Stimulated activated CD8-positive, alpha-beta memory T cell treated with anti-CD3 and anti-CD28 coated beads, Interleukin-12 subunit alpha, Interleukin-12 subunit beta, amount 100 ng/mL, for 24 hours (primary cell): Measurements from ENCODE around the gene CISD1.

Source experiments
- DNase-seq: peaks from one replicate; pipeline ENCODE4 v3.0.0-alpha.2; 2020; ENCODE audit errors: extremely low read depth

Gene CISD1

GRCh38 chr10:58265249-58265648 is 3.7 kb upstream of the CISD1 start:
- DNase-seq: no peak

DNA sequence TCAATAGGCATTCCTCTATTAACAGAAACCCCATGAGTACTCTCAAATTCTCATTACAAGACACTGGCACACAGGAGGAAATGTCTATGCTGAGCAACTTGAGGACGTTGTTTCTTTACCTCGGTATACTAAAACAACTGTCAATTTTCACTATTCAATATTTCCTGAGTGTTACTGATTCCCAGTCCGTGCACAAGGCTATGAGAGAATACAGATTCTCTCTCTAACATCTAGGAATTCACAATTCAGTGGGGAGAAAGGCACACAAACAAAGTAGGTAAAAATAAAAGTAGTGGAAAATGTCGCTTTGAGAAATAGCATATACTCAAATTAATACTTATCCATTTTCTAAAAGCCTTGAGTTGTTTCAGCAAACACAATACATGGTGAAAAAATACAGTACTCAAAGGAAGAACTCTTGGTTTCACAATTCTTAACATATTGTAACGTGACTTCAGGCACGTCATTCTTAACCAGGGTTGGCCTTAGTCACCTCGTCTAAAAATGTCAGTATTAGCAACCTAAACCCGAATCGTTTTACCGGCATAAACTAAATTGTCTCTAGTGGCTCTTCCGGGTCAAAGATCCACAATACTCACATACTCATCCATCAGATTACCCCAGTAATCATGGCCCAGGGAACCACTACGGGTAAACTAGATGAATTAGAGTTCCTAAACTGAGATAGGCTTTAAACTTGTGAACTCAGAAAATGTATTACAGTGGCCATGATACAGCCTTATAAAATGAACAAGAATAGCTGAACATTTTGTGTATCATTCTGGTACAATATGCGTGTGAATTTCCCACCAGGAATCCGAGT is 2.7 kb upstream of the CISD1 start:
- no peak for DNase-seq

DNA sequence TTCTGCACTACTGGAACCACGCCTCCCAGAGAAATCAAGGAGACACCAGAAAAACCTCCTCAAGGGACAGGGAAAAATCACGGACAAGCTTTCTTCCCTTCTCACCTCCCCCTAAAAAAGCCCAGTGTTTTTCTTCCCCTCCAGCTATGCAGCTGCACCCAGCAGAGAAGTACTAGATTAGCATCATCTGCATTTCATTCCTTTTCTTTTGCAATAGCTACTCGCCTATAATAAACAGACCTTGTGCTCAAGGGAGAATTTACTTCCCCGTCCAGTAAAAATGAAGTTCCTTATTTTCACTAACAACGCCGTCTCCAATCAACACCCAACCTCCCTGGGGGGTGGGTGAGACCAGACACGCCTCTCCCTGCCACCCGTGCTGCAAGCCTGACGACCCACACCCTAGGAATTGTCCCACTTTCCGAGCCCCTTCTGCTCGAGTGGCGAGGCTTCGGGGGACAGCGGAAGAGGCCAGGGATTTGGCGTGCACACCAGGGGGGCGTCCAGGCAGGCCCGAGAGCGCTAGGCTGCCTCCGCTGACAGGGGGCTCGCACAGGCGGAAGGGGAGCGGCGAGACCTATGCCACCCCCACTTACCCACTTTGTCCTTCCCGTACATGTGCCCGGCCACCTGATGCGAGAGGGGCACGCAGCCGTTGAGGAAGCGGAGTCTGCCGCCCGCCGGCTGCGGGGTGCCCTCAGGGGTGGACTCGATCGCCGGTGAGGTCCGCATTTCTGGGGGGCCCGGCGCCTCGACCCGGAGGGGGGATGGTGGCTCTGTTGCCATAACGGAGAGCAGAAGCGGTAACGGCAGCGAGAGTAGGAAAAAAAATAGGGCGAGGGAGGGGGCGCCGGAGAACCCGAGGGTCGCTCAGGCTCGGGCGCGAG is 1.9 kb upstream of the CISD1 start:
- no peak for DNase-seq

DNA sequence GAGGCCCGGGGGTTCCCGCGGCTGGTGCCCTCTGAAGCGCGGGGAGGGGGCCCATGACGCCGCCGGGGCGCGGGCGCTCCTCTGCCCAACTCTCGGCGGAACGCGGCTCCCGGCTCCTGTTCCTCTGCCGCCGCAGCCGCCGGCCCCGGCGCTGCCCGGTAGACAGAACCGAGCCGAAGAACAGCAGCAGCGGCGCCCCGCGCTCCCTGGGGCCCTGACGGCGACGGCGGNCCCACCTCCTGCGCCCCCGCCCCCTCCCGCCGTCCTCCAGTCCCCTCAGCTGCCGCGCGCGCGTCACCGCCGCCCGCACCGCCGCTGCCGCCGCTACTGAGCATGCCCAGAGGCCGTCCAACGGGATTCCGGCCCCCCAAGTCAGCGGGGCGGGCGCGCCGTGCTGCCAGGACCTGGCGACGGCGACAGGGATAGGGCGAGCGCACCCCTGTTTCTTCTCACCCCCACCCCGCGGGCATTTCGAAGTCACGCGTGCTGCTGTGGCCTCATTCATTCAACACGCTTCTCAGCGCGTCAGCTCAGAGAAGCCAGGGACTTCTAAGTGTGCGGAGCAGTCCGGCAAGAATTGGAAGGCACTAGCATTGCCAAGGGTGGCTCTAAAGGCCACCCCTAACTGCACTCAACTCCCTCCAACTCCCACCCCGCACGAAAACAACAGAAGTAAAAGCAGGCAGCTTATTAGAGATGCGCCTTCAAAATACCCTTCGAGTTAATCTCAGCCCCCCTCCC is 1.1 kb upstream of the CISD1 start, which contains the start of gene IPMK:
TSS of gene IPMK (minus strand) at position 182 of the 741 bp plus-strand sequence. CDS start 283 bp downstream, outside the sequence.
- DNase-seq: peak; percentile 90

DNA sequence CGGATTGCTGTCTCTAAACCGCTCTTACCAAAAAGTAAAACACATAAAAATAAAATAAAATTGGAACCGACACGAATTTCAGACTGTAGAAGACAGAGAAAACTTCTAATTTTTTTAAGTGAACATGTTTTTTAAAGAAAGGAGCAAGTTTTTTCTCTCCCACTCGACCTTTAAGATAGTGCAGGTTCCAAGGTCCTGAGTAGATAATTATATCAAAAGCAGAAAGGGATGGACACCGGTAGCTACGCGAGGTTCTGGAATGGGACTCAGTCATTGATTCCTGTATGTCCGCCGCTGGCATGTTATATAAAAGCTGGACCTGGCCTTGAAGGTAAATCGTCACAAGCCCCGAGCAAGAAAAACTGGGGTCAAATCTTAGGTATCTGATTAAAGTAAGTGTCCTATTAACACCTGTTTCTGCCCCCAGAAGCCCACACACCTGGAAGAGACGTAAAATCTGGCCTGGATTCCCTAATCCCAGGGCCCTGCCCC is 462 bp upstream of the CISD1 start:
- DNase-seq: no peak

DNA sequence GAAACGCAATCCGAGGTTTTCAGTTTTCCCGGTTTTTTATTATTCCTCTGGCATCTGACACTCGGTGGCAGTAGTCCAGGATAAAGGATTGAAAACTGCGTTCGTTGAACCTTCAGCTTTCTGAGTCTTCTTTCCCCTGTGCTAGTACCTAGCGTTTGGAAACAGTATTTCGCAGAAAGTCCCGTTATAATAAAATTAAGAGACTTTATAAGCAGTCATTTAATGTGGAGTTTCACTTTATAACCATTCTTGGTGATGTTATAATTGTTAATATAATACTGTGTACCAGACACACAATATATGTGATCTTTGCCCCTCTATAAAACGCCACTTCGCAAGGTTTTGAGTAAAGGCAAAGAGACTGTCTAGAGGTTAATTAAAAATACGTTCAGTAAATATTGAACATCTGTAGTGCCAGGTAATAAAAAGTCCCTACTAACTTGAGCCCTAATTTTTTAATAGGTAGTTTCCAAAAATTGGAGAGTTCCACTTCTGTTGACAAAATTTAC is 874 bp downstream of the CISD1 start:
- no peak for DNase-seq

DNA sequence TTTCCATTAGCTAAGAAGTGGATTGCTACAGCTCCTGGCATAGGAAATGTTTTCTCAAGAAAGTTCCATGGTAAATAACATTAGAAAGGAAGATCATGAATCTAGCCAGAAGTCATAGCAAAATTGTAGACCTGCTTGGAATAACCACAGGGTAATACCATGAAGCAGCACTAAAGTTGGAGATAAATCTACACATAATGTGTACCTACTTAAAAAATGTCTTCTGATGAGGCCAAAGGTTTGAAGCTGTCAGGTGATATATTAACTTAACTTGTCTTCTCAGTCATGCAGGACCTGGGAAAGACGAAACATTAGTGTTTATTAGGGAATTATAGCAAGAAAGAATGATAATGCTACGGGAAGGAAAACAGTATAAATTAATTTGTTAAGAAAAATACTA is 6.3 kb downstream of the CISD1 start:
- no peak for DNase-seq

- no peak for DNase-seq
Observed at GRCh38 chr10:58275908-58276307, 6.9 kb downstream of the CISD1 start.

DNA sequence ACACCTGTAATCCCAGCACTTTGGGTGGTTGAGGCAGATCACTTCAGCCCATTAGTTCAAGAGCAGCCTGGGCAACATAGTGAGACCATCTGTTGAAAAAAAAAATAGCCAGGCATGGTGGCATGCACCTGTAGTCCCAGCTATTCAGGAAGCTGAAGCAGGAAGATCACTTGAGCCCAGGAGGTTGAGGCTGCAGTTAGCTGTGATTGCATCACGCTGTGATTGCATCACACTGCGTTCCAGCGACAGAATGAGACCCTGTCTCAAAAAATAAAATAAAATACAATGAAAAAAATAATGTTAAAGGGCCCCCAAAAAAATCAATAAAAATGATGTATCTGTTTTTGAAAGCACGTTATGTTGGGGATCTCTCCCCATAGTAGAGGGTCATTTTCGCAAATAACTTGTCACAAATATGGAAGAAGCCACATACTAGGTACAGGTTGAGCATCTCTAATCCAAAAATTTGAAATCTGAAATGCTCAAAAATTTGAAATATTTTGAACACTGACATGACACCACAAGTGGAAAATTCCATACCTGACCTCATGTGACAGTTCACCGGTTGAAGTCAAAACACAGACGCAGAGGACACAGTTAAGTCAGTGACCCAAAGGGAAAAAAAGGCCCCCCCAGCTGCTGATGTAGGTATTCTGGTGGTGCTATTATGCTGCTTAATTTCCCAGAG is 9.5 kb downstream of the CISD1 start:
- DNase-seq: no peak

- no peak for DNase-seq
Observed at GRCh38 chr10:58278962-58279307, 10.0 kb downstream of the CISD1 start.

- DNase-seq: no peak
Observed at GRCh38 chr10:58280477-58280876, 11.5 kb downstream of the CISD1 start.

GRCh38 chr10:58281092-58281752 is 12.3 kb downstream of the CISD1 start:
- no peak for DNase-seq

- no peak for DNase-seq
Observed at GRCh38 chr10:58282615-58283014, 13.7 kb downstream of the CISD1 start.

DNA sequence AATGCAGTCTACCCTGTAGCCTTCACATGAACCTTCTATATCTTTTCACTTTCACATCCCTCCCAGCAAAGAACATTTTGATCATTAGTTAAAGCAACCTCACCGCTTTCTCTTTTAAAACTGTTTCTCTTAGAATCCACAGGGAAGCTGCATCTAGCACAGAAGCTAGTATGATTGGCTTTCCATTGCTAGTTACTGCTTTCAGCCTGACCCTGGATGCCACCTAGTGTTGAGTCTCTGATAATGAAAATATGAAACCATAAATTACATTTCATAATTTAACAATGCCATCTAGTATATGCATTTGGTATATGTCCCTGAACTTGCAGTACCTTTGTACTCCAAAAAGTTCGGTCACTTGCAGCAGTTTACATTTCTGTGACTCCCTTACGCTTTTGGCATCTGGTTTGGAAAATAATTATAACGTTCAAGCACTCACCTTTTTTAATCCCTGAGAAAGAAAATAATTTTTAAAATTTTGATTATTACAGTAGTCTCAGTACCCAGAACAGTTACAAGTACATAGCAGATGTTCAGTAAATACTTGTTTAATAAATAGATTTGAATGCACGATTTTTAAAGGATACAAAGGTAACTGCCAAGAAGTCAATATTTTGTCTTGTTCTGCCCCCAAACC is 22.7 kb downstream of the CISD1 start:
- DNase-seq: no peak

- DNase-seq: no peak
Observed at GRCh38 chr10:58293989-58294388, 25.0 kb downstream of the CISD1 start.

DNA sequence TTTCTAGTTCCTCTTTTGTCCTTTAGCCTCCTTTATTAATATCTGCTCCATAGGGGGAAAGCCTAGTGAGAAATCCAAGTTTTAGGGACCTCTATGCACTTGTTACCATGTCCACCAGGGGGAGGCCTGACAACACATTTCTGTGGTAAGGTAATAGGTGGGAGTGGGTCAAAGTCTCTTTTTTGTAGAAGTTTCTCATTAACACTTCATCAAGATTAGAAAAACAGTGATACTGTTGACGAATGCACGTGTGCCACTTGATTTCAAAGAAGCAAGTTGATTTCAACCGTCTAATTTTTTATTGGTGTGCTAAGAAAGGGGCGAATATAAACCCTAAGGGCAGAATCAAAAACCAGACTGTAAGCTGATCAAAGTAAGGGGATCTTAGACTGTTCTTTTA is 30.6 kb downstream of the CISD1 start:
- no peak for DNase-seq

DNA sequence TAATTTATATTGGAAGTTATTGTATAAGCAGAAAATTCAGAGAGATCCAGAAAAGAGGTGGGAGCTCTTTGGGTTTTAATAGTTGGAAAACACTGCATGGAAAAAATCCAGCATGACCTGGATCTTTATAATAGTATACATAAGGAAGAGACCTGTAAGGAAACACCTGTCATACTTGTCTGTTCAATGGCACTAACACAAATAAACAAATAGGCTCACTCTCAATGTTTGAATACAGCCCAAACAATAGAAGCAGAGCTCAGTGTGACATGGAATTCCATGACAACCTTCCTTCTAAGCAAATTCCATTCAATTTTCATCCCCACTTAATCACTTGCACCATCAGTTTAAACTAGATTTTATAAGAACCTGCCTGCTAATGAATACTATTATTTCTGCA is 31.7 kb downstream of the CISD1 start:
- no peak for DNase-seq

- DNase-seq: no peak
Observed at GRCh38 chr10:58302254-58302653, 33.3 kb downstream of the CISD1 start.

DNA sequence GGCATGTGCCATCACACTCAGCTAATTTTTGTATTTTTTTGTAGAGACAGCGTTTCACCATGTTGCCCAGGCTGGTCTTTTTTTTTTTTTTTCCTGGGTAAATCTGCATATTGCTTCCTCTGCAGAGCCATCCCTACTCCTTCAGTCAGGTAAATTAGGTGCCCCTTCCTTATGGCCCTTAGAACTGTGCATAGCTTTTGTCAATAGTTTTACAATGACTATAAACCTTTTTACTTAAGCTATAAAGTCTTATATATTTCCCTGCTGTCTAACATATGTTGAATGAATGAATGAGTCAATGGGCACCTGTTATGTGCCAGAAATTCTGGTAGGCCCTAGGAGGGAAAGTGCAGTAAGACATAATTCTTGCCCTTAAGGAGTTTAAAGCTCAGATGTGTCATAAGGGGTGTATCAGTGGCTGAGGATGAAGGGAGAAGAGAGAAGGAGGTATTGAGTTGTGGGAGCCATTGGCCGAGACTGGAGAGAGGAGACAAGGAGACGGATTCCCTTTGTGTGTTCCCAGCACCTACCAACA is 35.2 kb downstream of the CISD1 start:
- DNase-seq: no peak

- DNase-seq: no peak
Observed at GRCh38 chr10:58305821-58306220, 36.9 kb downstream of the CISD1 start.
